Measurements from ENCODE around the gene DNAH1. TPM values are rescaled to one million over a fixed set of nuclear protein-coding genes. Genes with fewer than 3 reads are reported as not detected.
"Not testable (repeated sequence)": the region's sequence is repeated elsewhere in the genome, so short reads cannot be mapped to it uniquely, and the experiment has no call there.

DNAH1 gene
- total RNA-seq, 8 experiments from 2014 or later, result 1.1 to 5.9 (median 3.1) TPM

DNA sequence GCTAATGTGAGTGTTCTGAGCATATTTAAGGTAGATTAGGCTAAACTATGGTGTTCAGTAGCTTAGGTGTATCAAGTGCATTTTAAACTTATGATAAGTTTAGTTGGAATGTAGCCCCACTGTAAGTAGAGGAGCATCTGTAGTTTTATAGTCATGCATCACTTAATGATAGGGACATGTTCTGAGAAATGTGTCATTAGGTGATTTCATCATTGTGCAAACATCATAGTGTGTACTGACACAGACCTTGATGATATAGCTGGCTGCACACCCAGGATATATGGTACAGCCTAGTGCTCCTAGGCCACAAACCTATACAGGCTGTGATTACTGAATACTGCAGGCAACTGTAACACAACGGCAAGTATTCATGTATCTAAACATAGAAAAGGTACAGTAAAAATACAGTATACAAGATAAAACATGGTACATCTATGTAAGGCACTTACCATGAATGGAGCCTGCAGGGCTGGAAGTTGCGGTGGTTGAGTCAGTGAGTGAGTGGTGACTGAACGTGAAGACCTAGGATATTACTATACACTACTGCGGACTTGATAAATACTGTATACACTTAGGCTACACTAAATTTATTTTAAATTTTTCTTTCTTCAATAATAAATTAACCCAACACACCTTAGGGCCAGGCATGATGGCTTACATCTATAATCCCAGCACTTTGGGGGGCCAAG lies 17.9 kb downstream of the DNAH1 start:
- Histone ChIP-seq H3K27ac (no peak overlapping the region), H3K4me1 (replicated peaks in 1 of 2) (no peaks in the 10 kb centered on the region), H3K4me3 (no peak overlapping the region)
- 87 to 100% (median 95%) methylated on average over 2 to 4 of the region's 4 CpGs; no CpG with 5 or more reads in 2 of the 10 experiments for WGBS, 10 experiments
- in situ Hi-C loops (cut with MboI; ENCODE audit: low pct_unique_long_range_greater_than_20kb in 2 of 9, low sequenced_read_pairs in 9 of 9, unreplicated experiment in 9 of 9), result loop anchor here in 3 of 9 experiments (10.0 to 25.0 kb wide), 2 partner anchors 119 to 122 kb away; no protein-coding TSS in a partner anchor
- ATAC-seq (replicated peaks in 6 of 8), result peak in 2 of 8 experiments; percentile 22 to 59

DNA sequence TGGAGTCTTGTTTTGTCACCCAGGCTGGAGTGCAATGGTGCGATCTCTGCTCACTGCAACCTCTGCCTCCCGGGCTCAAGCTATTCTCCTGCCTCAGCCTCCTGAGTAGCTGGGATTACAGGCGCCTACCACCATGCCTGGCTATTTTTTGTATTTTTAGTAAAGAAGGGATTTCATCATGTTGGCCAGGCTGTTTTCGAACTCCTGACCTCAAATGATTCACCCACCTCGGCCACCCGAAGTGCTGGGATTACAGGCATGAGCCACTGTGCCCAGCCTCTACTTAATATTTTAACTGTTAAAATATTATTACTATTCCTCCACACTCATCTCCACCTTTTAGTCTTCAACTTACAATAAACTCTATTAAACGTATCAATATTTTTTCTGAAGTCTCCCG lies 22.0 kb downstream of the DNAH1 start:
- H3K27ac ChIP-seq; ATAC-seq (replicated peaks in 6 of 8); H3K4me3 ChIP-seq; H3K4me1 ChIP-seq (replicated peaks in 1 of 2): not testable (repeated sequence)
- 45 to 97% (median 90%) methylated on average over 3 to 8 of the region's 8 CpGs; no CpG with 5 or more reads in 1 of the 10 experiments for WGBS, 10 experiments
- in situ Hi-C loops (cut with MboI; ENCODE audit: low pct_unique_long_range_greater_than_20kb in 2 of 9, low sequenced_read_pairs in 9 of 9, unreplicated experiment in 9 of 9), result loop anchor here in 3 of 9 experiments (10.0 to 25.0 kb wide), 2 partner anchors 123 to 126 kb away; no protein-coding TSS in a partner anchor

DNA sequence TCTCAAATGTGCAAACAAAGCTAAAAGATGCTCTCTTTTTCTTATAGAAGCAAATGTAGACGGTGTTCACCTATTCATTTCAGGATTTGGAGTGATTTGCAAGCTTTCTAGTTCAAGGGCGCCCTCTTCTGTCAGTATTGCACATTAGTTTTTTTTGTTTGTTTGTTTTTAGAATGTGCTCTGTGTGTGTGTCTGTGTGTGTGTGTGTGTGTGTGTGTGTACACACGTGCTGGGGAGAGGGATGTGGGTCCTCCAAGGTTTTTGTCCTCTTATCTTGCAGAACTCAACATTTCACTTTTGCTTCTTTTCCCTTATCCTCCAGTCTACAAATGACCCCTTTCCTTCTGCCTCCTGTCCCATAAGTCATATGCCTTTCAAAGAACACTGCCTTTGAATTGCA lies 23.5 kb downstream of the DNAH1 start:
- H3K4me1 ChIP-seq (replicated peaks in 1 of 2), result peaks cover 0 to 4% of the 10 kb centered on the region in 2 donors
- 0 to 40% (median 8%) methylated on average over 1 to 3 of the region's 3 CpGs; no CpG with 5 or more reads in 1 of the 10 experiments for WGBS, 10 experiments
- no peak overlapping the region for H3K27ac ChIP-seq
- in situ Hi-C loops (cut with MboI; ENCODE audit: low pct_unique_long_range_greater_than_20kb in 2 of 9, low sequenced_read_pairs in 9 of 9, unreplicated experiment in 9 of 9), result loop anchor here in 4 of 9 experiments (5.0 to 25.0 kb wide), 3 partner anchors 52 to 127 kb away; partner anchors contain the start of gene GLYCTK (in 1 of the 4)
- no peak overlapping the region for H3K4me3 ChIP-seq
- peak; percentile 47 to 82 (median 68) for ATAC-seq (replicated peaks in 6 of 8)

DNA sequence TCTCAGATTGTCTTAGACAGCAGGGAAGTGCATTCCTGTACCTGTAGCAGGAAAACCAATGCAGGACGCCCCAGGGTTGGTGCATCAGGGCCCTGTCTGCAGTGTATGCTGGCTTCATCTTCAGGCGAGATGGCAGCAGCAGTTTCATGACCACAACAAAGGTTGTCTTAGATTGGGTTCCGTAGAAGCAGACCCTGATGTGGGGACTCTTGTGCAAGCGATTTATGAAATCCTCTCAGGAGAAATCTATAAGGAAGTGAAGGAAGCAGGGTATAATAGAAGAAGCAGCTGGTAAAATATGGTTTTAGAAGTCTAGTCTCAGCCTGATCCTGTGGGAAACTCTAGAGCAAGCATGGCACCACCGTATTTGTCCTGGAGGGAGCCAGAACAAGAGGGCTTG lies 25.0 kb downstream of the DNAH1 start:
- peaks cover 0 to 4% of the 10 kb centered on the region in 2 donors for H3K4me1 ChIP-seq (replicated peaks in 1 of 2)
- in situ Hi-C loops (cut with MboI; ENCODE audit: low pct_unique_long_range_greater_than_20kb in 2 of 9, low sequenced_read_pairs in 9 of 9, unreplicated experiment in 9 of 9), result loop anchor here in 3 of 9 experiments (5.0 to 25.0 kb wide), 2 partner anchors 54 to 129 kb away; partner anchors contain the start of gene GLYCTK (in 1 of the 3)

DNA sequence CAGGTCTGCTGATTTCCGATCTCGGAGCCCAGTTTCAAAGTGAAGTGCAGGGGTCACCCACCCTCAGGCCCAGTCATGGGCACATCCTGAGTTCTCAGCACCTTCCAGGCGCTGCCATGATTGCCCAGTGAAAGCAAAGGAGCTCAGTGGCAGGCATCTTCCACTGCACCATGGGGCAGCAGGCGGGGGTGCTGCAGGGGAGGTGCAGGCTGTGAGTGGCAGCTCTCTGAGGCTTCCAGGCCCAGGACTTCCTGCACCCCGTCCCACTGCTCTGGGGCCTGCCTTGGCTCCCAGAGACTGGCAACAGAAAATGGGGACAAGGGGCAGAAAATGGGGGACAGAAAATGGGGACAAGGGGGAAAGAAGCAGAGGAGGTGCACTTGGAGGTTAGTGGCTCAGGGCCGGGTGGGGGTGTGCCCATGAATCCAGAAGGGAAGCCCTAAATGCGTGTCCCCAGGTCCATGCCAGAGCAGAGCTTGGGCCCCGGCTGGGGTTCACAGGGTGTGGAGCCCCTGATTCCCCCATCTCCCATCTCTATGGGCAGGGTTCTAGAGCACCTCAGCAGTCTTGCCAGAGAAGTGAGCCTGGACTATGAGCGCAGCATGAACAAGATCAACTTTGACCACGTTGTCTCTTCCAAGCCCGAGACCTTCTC lies 28.0 kb downstream of the DNAH1 start:
- Histone ChIP-seq H3K4me1 (replicated peaks in 1 of 2) (peaks cover 0 to 4% of the 10 kb centered on the region in 2 donors), H3K4me3 (no peak overlapping the region), H3K27ac (no peak overlapping the region)
- in situ Hi-C loops (cut with MboI; ENCODE audit: low pct_unique_long_range_greater_than_20kb in 2 of 9, low sequenced_read_pairs in 9 of 9, unreplicated experiment in 9 of 9), result loop anchor here in 3 of 9 experiments (5.0 to 25.0 kb wide), 2 partner anchors 57 to 132 kb away; partner anchors contain the start of gene GLYCTK (in 1 of the 3)
- no peak for ATAC-seq (replicated peaks in 6 of 8)
- WGBS, 10 experiments, result 60 to 100% methylated on average over 2 of the region's 11 CpGs; no CpG with 5 or more reads in 8 of the 10 experiments

More for the DNA sequence above, 25.0 kb downstream of the DNAH1 start:
- Histone ChIP-seq H3K4me3 (no peak overlapping the region), H3K27ac (no peak overlapping the region)
- 60 to 100% (median 78%) methylated on average over 1 to 5 of the region's 5 CpGs for WGBS, 10 experiments
- ATAC-seq (replicated peaks in 6 of 8), result no peak

DNA sequence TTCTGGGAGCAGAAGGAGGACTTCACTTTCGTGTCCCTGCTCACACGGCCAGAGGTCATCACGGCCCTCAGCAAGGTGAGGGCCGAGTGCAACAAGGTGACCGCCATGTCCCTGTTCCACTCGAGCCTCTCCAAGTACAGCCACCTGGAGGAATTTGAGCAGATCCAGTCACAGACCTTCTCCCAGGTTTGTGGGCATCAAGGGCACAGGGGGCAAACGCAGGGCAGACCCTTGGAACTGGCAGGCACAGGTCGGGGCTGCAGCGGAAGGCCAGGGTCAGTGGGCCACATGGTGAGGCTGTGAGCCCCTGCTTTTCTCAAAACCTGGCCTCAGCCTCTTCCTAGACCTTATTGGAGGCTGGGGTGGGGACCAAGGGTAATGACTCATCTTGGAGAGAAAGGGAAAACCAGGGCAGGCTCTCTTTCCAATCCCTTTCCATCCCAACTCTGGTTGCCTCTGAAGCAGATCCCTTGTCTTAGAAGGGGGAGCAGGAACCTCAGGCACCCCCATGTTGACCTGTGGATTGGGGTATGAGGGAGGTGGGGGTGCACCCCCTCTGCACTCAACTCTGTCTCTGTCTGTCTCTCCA lies 29.5 kb downstream of the DNAH1 start:
- Histone ChIP-seq H3K4me1 (replicated peaks in 1 of 2) (no peaks in the 10 kb centered on the region), H3K27ac (no peak overlapping the region), H3K4me3 (no peak overlapping the region)
- peak in 2 of 8 experiments; percentile 89 to 93 for ATAC-seq (replicated peaks in 6 of 8)
- 63 to 100% (median 100%) methylated on average over 1 to 4 of the region's 9 CpGs; no CpG with 5 or more reads in 5 of the 10 experiments for WGBS, 10 experiments
- in situ Hi-C loops (cut with MboI; ENCODE audit: low pct_unique_long_range_greater_than_20kb in 2 of 9, low sequenced_read_pairs in 9 of 9, unreplicated experiment in 9 of 9), result loop anchor here in 2 of 9 experiments (25.0 kb wide), 1 partner anchor 133 kb away; no protein-coding TSS in a partner anchor

DNA sequence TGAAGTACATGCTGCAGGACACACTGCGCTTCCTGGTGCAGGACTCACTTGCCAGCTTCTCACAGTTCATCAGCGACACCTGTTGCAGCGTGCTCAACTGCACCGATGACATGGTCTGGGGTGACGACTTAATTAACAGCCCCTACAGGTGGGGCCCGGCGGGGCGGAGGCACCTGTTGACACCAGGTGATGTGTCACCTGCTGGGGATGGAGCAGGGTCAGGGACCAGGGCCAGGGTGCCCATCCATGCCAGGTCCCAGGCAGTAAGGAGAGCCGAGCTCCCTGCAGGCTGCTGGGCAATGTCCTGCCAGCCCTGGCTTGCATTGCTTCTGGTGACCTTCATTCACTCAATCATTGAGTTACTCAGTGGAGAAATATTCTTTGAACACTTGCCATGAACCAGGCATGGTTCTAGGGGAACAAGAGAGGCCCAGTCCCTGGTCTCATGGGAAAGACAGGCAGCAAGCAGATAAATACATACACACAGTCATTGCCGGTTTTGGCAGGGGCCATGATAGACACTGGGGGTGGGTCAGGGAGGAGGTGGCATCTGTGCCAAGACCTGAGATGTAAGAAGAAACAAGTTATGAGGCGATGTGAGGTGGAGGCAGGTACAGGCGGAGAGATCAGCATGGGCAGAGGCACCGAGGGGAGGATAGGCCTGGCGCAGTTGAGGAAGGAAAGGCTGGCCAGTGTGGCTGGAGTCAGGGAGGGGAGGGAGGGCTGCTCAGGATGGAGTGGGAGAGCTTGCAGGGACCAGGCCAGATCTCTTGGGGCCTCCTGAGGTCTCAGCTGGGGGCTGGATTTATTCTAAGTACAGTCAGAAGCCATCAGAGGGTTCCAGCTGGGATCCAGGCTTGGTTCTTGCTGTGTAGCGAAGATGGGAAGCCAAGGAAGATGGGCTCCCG lies 30.8 kb downstream of the DNAH1 start:
- no peak for ATAC-seq (replicated peaks in 6 of 8)

DNA sequence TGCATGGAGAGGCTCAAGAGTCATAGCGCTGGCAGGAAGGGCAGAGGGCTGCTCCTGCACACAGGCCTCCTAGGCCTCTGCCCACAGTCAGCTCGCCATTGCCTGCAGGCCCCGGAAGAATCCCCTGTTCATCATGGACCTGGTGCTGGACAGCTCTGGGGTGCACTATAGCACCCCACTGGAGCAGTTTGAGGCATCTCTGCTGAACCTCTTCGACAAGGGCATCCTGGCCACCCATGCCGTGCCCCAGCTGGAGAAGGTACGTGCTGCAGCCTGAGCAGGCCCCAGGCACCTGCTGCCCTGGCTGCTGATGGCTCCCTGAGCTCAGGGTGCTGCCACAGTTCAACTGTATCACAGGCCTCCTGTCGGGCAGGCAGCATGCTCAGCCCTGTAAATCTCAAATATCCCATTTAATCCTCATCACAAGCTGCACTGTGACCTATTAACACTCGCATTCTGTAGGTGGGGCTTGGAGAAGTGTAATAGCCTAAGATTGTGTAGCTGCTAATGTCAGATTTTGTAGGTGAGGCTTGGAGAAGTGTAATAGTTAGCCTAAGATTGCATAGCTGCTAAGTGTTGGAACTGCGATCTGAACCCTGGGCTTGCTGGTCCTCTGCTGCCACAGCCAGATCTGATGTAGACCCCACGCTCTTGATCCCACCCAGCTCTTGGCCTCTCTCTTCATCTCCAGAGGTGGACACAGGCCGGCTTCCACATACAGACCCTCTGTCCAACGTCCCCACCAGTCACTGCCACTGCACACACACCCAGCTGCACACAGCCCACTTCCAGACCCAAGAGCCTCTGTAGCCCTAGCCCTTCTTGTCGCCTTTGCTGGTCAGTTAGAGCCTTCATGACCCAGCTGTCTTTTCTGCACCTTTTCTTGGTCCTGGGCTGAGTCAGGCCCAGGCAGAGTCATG lies 31.9 kb downstream of the DNAH1 start:
- no peak for ATAC-seq (replicated peaks in 6 of 8)
- in situ Hi-C loops (cut with MboI; ENCODE audit: low pct_unique_long_range_greater_than_20kb in 2 of 9, low sequenced_read_pairs in 9 of 9, unreplicated experiment in 9 of 9), result loop anchor here in 2 of 9 experiments (25.0 kb wide), 1 partner anchor 136 kb away; no protein-coding TSS in a partner anchor
- WGBS, 10 experiments, result 70 to 100% (median 76%) methylated on average over 1 to 7 of the region's 13 CpGs; no CpG with 5 or more reads in 2 of the 10 experiments
- Histone ChIP-seq H3K27ac (no peak overlapping the region), H3K4me1 (replicated peaks in 1 of 2) (no peaks in the 10 kb centered on the region), H3K4me3 (no peak overlapping the region)

More for the DNA sequence above, 30.8 kb downstream of the DNAH1 start:
- Histone ChIP-seq H3K27ac (no peak overlapping the region), H3K4me1 (replicated peaks in 1 of 2) (no peaks in the 10 kb centered on the region), H3K4me3 (no peak overlapping the region)
- in situ Hi-C loops (cut with MboI; ENCODE audit: low pct_unique_long_range_greater_than_20kb in 2 of 9, low sequenced_read_pairs in 9 of 9, unreplicated experiment in 9 of 9), result loop anchor here in 2 of 9 experiments (25.0 kb wide), 1 partner anchor 135 kb away; no protein-coding TSS in a partner anchor
- 88 to 100% (median 100%) methylated on average over 1 to 8 of the region's 16 CpGs; no CpG with 5 or more reads in 5 of the 10 experiments for WGBS, 10 experiments

DNA sequence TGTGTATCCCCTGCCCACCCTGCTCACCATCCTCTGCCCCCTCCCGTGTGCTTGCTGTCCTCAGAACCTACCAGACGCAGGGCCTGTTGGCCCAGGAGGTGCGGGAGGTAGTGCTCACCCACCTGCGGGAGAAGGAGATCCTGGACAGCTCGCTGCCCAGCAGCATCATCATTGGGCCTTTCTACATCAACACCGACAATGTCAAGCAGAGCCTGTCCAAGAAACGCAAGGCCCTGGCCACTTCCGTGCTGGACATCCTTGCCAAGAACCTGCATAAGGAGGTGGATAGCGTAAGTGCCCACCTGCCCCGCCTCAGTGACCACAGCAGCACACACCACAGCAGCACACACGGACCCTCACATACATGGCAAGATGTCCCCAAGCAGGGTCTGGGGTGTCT lies 33.0 kb downstream of the DNAH1 start:
- in situ Hi-C loops (cut with MboI; ENCODE audit: low pct_unique_long_range_greater_than_20kb in 2 of 9, low sequenced_read_pairs in 9 of 9, unreplicated experiment in 9 of 9), result loop anchor here in 2 of 9 experiments (25.0 kb wide), 1 partner anchor 137 kb away; no protein-coding TSS in a partner anchor
- WGBS, 10 experiments, result 90 to 91% methylated on average over 2 to 4 of the region's 11 CpGs; no CpG with 5 or more reads in 8 of the 10 experiments
- Histone ChIP-seq H3K4me1 (replicated peaks in 1 of 2) (no peaks in the 10 kb centered on the region), H3K4me3 (no peak overlapping the region), H3K27ac (no peak overlapping the region)
- ATAC-seq (replicated peaks in 6 of 8), result no peak

DNA sequence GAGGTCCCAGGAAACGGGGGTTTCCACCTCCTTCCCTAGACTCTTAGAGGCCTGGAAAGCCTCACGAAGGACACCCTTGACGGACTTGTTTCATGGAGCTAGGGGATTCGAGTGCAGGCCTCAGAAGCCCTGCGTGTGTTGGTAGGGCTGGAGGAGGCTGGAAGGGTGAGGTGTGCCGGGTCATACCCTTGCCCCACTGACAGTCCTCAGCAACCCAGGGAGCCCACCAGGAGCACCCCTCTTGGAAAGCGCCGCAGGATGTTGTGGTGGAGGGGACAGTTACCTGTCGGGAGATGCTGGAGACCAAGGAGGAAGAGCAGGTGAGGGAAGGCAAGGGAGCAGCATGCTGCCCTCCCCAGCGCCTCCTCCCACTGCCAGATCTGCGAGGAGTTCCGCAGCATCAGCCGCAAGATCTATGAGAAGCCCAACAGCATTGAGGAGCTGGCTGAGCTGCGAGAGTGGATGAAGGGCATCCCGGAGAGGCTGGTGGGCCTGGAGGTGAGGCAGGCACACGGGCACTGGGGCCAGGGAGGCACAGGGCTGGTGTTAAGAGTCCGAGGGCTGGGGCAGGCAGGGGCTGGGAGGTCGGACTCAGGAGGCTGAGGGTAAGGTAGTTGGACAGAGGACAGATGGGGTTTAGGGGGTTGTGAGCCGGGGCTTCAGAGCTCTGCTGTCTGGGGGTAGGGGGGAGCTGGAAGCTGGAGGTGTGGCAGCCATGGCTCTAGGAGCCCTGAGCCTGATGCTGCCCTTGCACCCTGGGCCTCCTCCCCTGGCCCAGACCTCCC lies 33.7 kb downstream of the DNAH1 start:
- ATAC-seq (replicated peaks in 6 of 8), result no peak
- in situ Hi-C loops (cut with MboI; ENCODE audit: low pct_unique_long_range_greater_than_20kb in 2 of 9, low sequenced_read_pairs in 9 of 9, unreplicated experiment in 9 of 9), result loop anchor here in 2 of 9 experiments (25.0 kb wide), 1 partner anchor 138 kb away; no protein-coding TSS in a partner anchor
- no peaks in the 10 kb centered on the region for H3K4me1 ChIP-seq (replicated peaks in 1 of 2)
- no peak overlapping the region for H3K4me3 ChIP-seq
- no peak overlapping the region for H3K27ac ChIP-seq
- 73 to 100% (median 82%) methylated on average over 2 to 4 of the region's 19 CpGs; no CpG with 5 or more reads in 7 of the 10 experiments for WGBS, 10 experiments
